ENCODE data around the gene XPC.

GRCh38 chr3:14146381-14147065 lies 31.9 kb downstream of the XPC start:
- TF ChIP-seq EZH2phosphoT487 (conservative IDR thresholded peaks at IDR 0.05; ENCODE audit: low read length), result no peak
- TF ChIP-seq CTCF (IDR thresholded peaks at IDR 0.05; ENCODE audit: insufficient read depth, low read length, poor library complexity, severe bottlenecking), result no peak

Data from SU-DHL-6 (cell line).